ENCODE data around the gene RFTN1.

DNA sequence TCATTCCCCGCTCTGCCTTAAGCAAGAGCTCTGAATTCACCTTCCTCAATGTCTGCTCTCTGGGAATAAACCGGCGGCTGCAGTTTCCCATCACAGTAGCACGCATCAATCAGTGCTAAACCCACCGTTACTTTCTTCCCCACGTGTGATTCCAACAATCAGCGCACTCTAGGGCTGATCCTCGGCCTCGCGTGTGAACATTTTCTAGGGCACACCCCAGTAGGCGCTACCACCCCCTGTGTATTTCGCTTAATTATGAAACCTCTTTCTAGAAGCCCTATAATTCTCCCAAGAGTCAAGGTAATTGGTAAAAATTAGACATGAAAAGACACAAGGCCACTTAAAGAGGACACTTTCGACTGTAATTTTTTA lies 87.5 kb downstream of the RFTN1 start:
- TF ChIP-seq CTCF (IDR thresholded peaks at IDR 0.05; ENCODE audit: low read depth, low read length, poor library complexity, severe bottlenecking) (no peak), EZH2phosphoT487 (IDR thresholded peaks at IDR 0.05; ENCODE audit: borderline replicate concordance, low read length) (no peak)

Measured in DOHH2 (cell line).